SK-N-SH (cell line): ENCODE data around the gene SUGP2. TPM values are rescaled to one million over a fixed set of nuclear protein-coding genes. Genes with fewer than 3 reads are reported as not detected.

Experiments used
- CTCF ChIA-PET: fragments of 300-600, 350-600 bp; formaldehyde crosslinking; extraction: SDS; loops from one replicate; lab custom pipeline; 2021; lab: Yijun Ruan, JAX
- POLR2A ChIA-PET: fragments of 350-600 bp; sonication (Branson Sonifier 250); formaldehyde crosslinking; extraction: SDS; loops from one replicate; lab custom pipeline; 2020; ENCODE audit warnings: antibody characterized with exemption, inconsistent platforms; lab: Yijun Ruan, JAX
- DNase-seq: peaks from one replicate; pipeline ENCODE4 v3.0.0; 2012
- H2AFZ ChIP-seq: fragments of 200-600 bp; sonication (generic); 2 replicates; pipeline ENCODE4 v1.8.1; 2016; ENCODE audit warnings: antibody characterized with exemption, mild to moderate bottlenecking, low read depth
- H3F3A ChIP-seq: fragments of 200-600 bp; sonication (generic); replicated peaks from 2 replicates; pipeline ENCODE3; 2016; ENCODE audit warnings: antibody characterized with exemption, mild to moderate bottlenecking; ENCODE audit not compliant: insufficient read depth
- H3K27ac ChIP-seq, 2 experiments: fragments of 200-500 bp in 1 of 2; fragments of 200-600 bp in 1 of 2; sonication (Bioruptor generic) in 1 of 2; sonication (generic), shearing (Covaris generic) in 1 of 2; 2 replicates each; pipeline versions ENCODE4 v1.5.1 to v1.6.1; 2014 to 2016; ENCODE audit warnings: low read depth in 2 of 2, inconsistent platforms in 1 of 2, low read length in 1 of 2, mild to moderate bottlenecking in 1 of 2, mixed read lengths in 1 of 2
- H3K27me3 ChIP-seq: fragments of 200-600 bp; sonication (generic), shearing (Covaris generic); 2 replicates; pipeline ENCODE4 v1.6.1; 2016; ENCODE audit warnings: mixed run types; ENCODE audit not compliant: insufficient read depth
- H3K36me3 ChIP-seq, 2 experiments: fragments of 200-500 bp in 1 of 2; fragments of 200-600 bp in 1 of 2; sonication (Bioruptor generic) in 1 of 2; sonication (generic) in 1 of 2; replicated peaks in 1 of 2; 2 replicates each; pipeline versions ENCODE3 to v1.5.1; 2014 to 2016; ENCODE audit warnings: low read length in 1 of 2, mild to moderate bottlenecking in 1 of 2; ENCODE audit not compliant: insufficient read depth in 2 of 2, control insufficient read depth in 1 of 2
- H3K4me1 ChIP-seq, 2 experiments: fragments of 200-500 bp in 1 of 2; fragments of 200-600 bp in 1 of 2; sonication (Bioruptor generic) in 1 of 2; sonication (generic), shearing (Covaris generic) in 1 of 2; 2 replicates each; pipeline versions ENCODE4 v1.5.1 to v1.6.1; 2014 to 2016; ENCODE audit warnings: low read depth in 1 of 2, low read length in 1 of 2, mixed run types in 1 of 2; ENCODE audit not compliant: insufficient read depth in 2 of 2, control insufficient read depth in 1 of 2
- H3K4me2 ChIP-seq: fragments of 200-600 bp; sonication (generic), shearing (Covaris generic); 2 replicates; pipeline ENCODE4 v1.6.1; 2017; ENCODE audit warnings: mixed run types
- H3K4me3 ChIP-seq, 2 experiments: fragments of 200-500 bp in 1 of 2; fragments of 200-600 bp in 1 of 2; sonication (Bioruptor generic) in 1 of 2; sonication (generic), shearing (Covaris generic) in 1 of 2; 2 replicates each; pipeline versions ENCODE4 v1.5.1 to v1.8.1; 2014 to 2016; ENCODE audit warnings: low read depth in 2 of 2, inconsistent platforms in 1 of 2, low read length in 1 of 2, mild to moderate bottlenecking in 1 of 2, mixed read lengths in 1 of 2, moderate library complexity in 1 of 2
- H3K79me2 ChIP-seq: fragments of 200-600 bp; sonication (generic); 2 replicates; pipeline ENCODE4 v1.8.1; 2017; ENCODE audit warnings: mild to moderate bottlenecking; ENCODE audit not compliant: insufficient read depth
- H3K9ac ChIP-seq: fragments of 200-600 bp; sonication (generic); 2 replicates; pipeline ENCODE4 v1.6.1; 2017; ENCODE audit warnings: mixed run types
- H3K9me2 ChIP-seq: fragments of 200-600 bp; sonication (generic); 2 replicates; pipeline ENCODE4 v1.6.1; 2017; ENCODE audit warnings: mixed run types
- H3K9me3 ChIP-seq: fragments of 200-600 bp; sonication (generic); 2 replicates; pipeline ENCODE4 v1.6.1; 2017; ENCODE audit warnings: mixed run types, mild to moderate bottlenecking, moderate library complexity
- H4K20me1 ChIP-seq: fragments of 200-600 bp; sonication (generic); 2 replicates; pipeline ENCODE4 v1.6.1; 2017; ENCODE audit warnings: mild to moderate bottlenecking, mixed run types; ENCODE audit not compliant: insufficient read depth
- CTCF ChIP-seq: fragments of 200-600 bp; sonication (generic); IDR thresholded peaks from 2 replicates; pipeline ENCODE4 v1.6.1; 2017; ENCODE audit warnings: antibody characterized with exemption, mild to moderate bottlenecking, moderate library complexity
- EP300 ChIP-seq, 2 experiments: IDR thresholded peaks; 2 replicates each; pipeline versions ENCODE4 v1.4.0 to v1.6.1; 2012; ENCODE audit warnings: borderline replicate concordance in 1 of 2, low read depth in 1 of 2, low read length in 1 of 2
- EZH2phosphoT487 ChIP-seq: fragments of 200-600 bp; sonication (generic); IDR thresholded peaks from 2 replicates; pipeline ENCODE4 v1.6.1; 2017; ENCODE audit warnings: low read depth, mixed run types, mild to moderate bottlenecking, antibody characterized with exemption, moderate library complexity, borderline replicate concordance
- FOSL2 ChIP-seq: IDR thresholded peaks from 2 replicates; pipeline ENCODE4 v1.4.0; 2012; ENCODE audit warnings: low read depth, mild to moderate bottlenecking, moderate library complexity, borderline replicate concordance
- FOXM1 ChIP-seq: IDR thresholded peaks from 2 replicates; pipeline ENCODE4 v1.4.0; 2012; ENCODE audit warnings: low read depth, mild to moderate bottlenecking
- GATA2 ChIP-seq: sonication (generic); formaldehyde crosslinking; IDR thresholded peaks from 2 replicates; pipeline ENCODE4 v1.5.0; 2020; ENCODE audit warnings: mild to moderate bottlenecking, missing genetic modification reagents
- JUND ChIP-seq: IDR thresholded peaks from 2 replicates; pipeline ENCODE4 v1.4.0; 2012
- MXI1 ChIP-seq: IDR thresholded peaks from 2 replicates; pipeline ENCODE4 v1.6.1; 2012; ENCODE audit warnings: mild to moderate bottlenecking, low read depth, low read length, improper control_type of control experiment
- NRF1 ChIP-seq: IDR thresholded peaks from 2 replicates; pipeline ENCODE4 v1.6.1; 2012; ENCODE audit warnings: low read depth, mild to moderate bottlenecking, low read length
- RAD21 ChIP-seq: IDR thresholded peaks from 2 replicates; pipeline ENCODE4 v1.6.1; 2012; ENCODE audit warnings: mild to moderate bottlenecking, low read length
- RXRA ChIP-seq: IDR thresholded peaks from 2 replicates; pipeline ENCODE4 v1.4.0; 2012; ENCODE audit warnings: low read depth, mild to moderate bottlenecking, borderline replicate concordance
- TAF1 ChIP-seq: IDR thresholded peaks from 2 replicates; pipeline ENCODE4 v1.6.1; 2012; ENCODE audit warnings: low read depth, mild to moderate bottlenecking, low read length, moderate library complexity, borderline replicate concordance
- TCF12 ChIP-seq: IDR thresholded peaks from 2 replicates; pipeline ENCODE4 v1.4.0; 2012
- USF2 ChIP-seq: fragments of 150-350 bp; IDR thresholded peaks from 2 replicates; pipeline ENCODE4 v1.6.1; 2017; ENCODE audit warnings: antibody characterized with exemption, low read length, low read depth, borderline replicate concordance
- YY1 ChIP-seq: IDR thresholded peaks from 2 replicates; pipeline ENCODE4 v1.4.0; 2012; ENCODE audit warnings: low read depth, mild to moderate bottlenecking
- WGBS: methylation state at CpG from one replicate; pipeline ENCODE4 v1.1.6; 2017; ENCODE audit warnings: low lambda C conversion rate; 5-methylcytosine and 5-hydroxymethylcytosine counted together
- polyA plus RNA-seq, 3 experiments: library from polyadenylated mRNA; depleted of rRNA; stranded (reverse); fragments of >200 nt; gene quantifications; 2 replicates each; pipeline ENCODE4 v1.2.3, GENCODE V29; 2012

SUGP2 gene
- polyA plus RNA-seq, 1 of the 3 experiments (the other 2 are of a cell fraction), result 56.3 TPM

- Histone ChIP-seq H3K36me3 (no peaks in the 10 kb centered on the region), H3K9me2 (no peaks in the 10 kb centered on the region), H3K27me3 (no peaks in the 10 kb centered on the region), H3K4me1 (peaks cover 0 to 8% of the 10 kb centered on the region in 2 experiments; a peak in 2 of 4 replicates), H3K4me3 (no peak overlapping the region), H3K79me2 (no peaks in the 10 kb centered on the region), H3F3A (peaks cover 6% of the 10 kb centered on the region), H3K9ac (no peak overlapping the region), H4K20me1 (no peaks in the 10 kb centered on the region), H3K27ac (no peak overlapping the region), H3K9me3 (no peaks in the 10 kb centered on the region), H2AFZ (no peak overlapping the region), H3K4me2 (no peak overlapping the region)
- DNase-seq, result no peak
- TF ChIP-seq JUND (no peak), GATA2 (CRISPR knock-in tag) (no peak), CTCF (no peak), TCF12 (no peak), YY1 (no peak), TAF1 (no peak), NRF1 (no peak), USF2 (no peak), RXRA (no peak), MXI1 (no peak), FOSL2 (no peak), RAD21 (no peak), FOXM1 (no peak), EZH2phosphoT487 (no peak), EP300 (IDR thresholded peaks at IDR 0.05; ENCODE audit: borderline replicate concordance in 1 of 2, low read depth in 1 of 2, low read length in 1 of 2) (no peak)
- ChIA-PET POLR2A (interaction anchor here (0.7 kb wide), 1 partner anchor 9 kb away, joined by 3 read pairs; no protein-coding TSS in a partner anchor), CTCF (interaction anchor here (1.3 to 1.4 kb wide), 2 partner anchors 9 to 75 kb away, joined by 3 to 4 read pairs; no protein-coding TSS in a partner anchor)
- WGBS, result 97% methylated on average over 6 of the region's 8 CpGs
Measured at GRCh38 chr19:19071897-19072296, 38.6 kb upstream of the SUGP2 start.
